ENCODE measurements around the gene CCDC170.

The CCDC170 gene

GRCh38 chr6:151546941-151547659 is 53.3 kb downstream of the CCDC170 start:
- DNase-seq: no peak

- DNase-seq: no peak
These were observed 54.4 kb downstream of the CCDC170 start for GRCh38 chr6:151548201-151548600.

GRCh38 chr6:151549790-151550189 is 56.0 kb downstream of the CCDC170 start:
- DNase-seq: no peak

- no peak for DNase-seq
These were observed 56.8 kb downstream of the CCDC170 start for GRCh38 chr6:151550618-151551017.

GRCh38 chr6:151551223-151551857 is 57.5 kb downstream of the CCDC170 start:
- no peak for DNase-seq

GRCh38 chr6:151553416-151554165 is 59.8 kb downstream of the CCDC170 start:
- DNase-seq: no peak

- DNase-seq: no peak
These were observed 67.4 kb downstream of the CCDC170 start for GRCh38 chr6:151561238-151561637.

- no peak for DNase-seq
These were observed 70.8 kb downstream of the CCDC170 start for GRCh38 chr6:151564654-151565053.

GRCh38 chr6:151565940-151566339 is 72.1 kb downstream of the CCDC170 start:
- no peak for DNase-seq

GRCh38 chr6:151566557-151566956 is 72.7 kb downstream of the CCDC170 start:
- no peak for DNase-seq

- DNase-seq: no peak
These were observed 82.8 kb downstream of the CCDC170 start for GRCh38 chr6:151576633-151577032.

GRCh38 chr6:151577257-151577656 is 83.4 kb downstream of the CCDC170 start:
- no peak for DNase-seq

- DNase-seq: no peak
These were observed 91.9 kb downstream of the CCDC170 start for GRCh38 chr6:151585741-151586140.

- no peak for DNase-seq
These were observed 95.8 kb downstream of the CCDC170 start for GRCh38 chr6:151589667-151590066.

- DNase-seq: no peak
These were observed 96.9 kb downstream of the CCDC170 start for GRCh38 chr6:151590742-151591141.

- no peak for DNase-seq
These were observed 98.8 kb downstream of the CCDC170 start for GRCh38 chr6:151592449-151593159.

GRCh38 chr6:151609146-151609902 is 115.5 kb downstream of the CCDC170 start:
- no peak for DNase-seq

GRCh38 chr6:151610326-151610725 is 116.5 kb downstream of the CCDC170 start:
- no peak for DNase-seq

- no peak for DNase-seq
These were observed 120.8 kb downstream of the CCDC170 start for GRCh38 chr6:151614630-151615029.

GRCh38 chr6:151616091-151616513 is 122.3 kb downstream of the CCDC170 start:
- no peak for DNase-seq

GRCh38 chr6:151616600-151616999 is 122.8 kb downstream of the CCDC170 start:
- no peak for DNase-seq

- DNase-seq: no peak
These were observed 123.7 kb downstream of the CCDC170 start for GRCh38 chr6:151617539-151617938.
